Measurements from ENCODE around the gene GNG2.

GRCh38 chr14:51897791-51898355 is 37.5 kb downstream of the GNG2 start:
- TF ChIP-seq CTCF (IDR thresholded peaks at IDR 0.05; ENCODE audit: low read length), result no peak
- TF ChIP-seq EZH2 (optimal IDR thresholded peaks at IDR 0.05; ENCODE audit: low read depth, low read length), result no peak

Measured in MM.1S (cell line).